ENCODE measurements around the gene PLAC9. TPM values are rescaled to one million over a fixed set of nuclear protein-coding genes. Genes with fewer than 3 reads are reported as not detected.

The PLAC9 gene
- total RNA-seq, 1 experiment from 2014 or later: not detected

GRCh38 chr10:80173466-80173865 is 40.9 kb downstream of the PLAC9 start:
- H3K4me1 ChIP-seq (ENCODE audit: control insufficient read depth, insufficient read depth, low read length): no peaks in the 10 kb centered on the region
- no peak for TF ChIP-seq TCF7L2 (IDR thresholded peaks at IDR 0.05; ENCODE audit: low read depth, low read length)
- TF ChIP-seq REST (IDR thresholded peaks at IDR 0.05; ENCODE audit: insufficient read depth in 1 of 2, low read depth in 2 of 2, low read length in 1 of 2): no peak
- no peak for TF ChIP-seq POLR2AphosphoS5 (IDR thresholded peaks at IDR 0.05; ENCODE audit: low read depth, low read length)
- TF ChIP-seq SIN3A (IDR thresholded peaks at IDR 0.05; ENCODE audit: borderline replicate concordance, insufficient read depth, low read depth, low read length): no peak
- TF ChIP-seq, protein P1, sequence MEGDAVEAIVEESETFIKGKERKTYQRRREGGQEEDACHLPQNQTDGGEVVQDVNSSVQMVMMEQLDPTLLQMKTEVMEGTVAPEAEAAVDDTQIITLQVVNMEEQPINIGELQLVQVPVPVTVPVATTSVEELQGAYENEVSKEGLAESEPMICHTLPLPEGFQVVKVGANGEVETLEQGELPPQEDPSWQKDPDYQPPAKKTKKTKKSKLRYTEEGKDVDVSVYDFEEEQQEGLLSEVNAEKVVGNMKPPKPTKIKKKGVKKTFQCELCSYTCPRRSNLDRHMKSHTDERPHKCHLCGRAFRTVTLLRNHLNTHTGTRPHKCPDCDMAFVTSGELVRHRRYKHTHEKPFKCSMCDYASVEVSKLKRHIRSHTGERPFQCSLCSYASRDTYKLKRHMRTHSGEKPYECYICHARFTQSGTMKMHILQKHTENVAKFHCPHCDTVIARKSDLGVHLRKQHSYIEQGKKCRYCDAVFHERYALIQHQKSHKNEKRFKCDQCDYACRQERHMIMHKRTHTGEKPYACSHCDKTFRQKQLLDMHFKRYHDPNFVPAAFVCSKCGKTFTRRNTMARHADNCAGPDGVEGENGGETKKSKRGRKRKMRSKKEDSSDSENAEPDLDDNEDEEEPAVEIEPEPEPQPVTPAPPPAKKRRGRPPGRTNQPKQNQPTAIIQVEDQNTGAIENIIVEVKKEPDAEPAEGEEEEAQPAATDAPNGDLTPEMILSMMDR (IDR thresholded peaks at IDR 0.05): no peak
- ChIA-PET POLR2A (no interaction called here), CTCF (no interaction called here)
- H3K27me3 ChIP-seq (ENCODE audit: control insufficient read depth, insufficient read depth, low read length): no peaks in the 10 kb centered on the region
- DNase-seq (ENCODE audit: low read depth, low spot score): no peak
- in situ Hi-C loops (cut with HindIII; ENCODE audit: low pct_unique_long_range_greater_than_20kb, low sequenced_read_pairs): no loop called here
- H3K27ac ChIP-seq (ENCODE audit: low read length): no peak overlapping the region
- ATAC-seq: no peak
- H3K36me3 ChIP-seq (ENCODE audit: control insufficient read depth, insufficient read depth, low read length): no peaks in the 10 kb centered on the region
- H3K4me3 ChIP-seq (ENCODE audit: low read depth in 2 of 2, low read length in 2 of 2): no peak overlapping the region
- intact Hi-C loops (cut with micrococcal nuclease; ENCODE audit: unreplicated experiment): no loop called here
- H3K9me3 ChIP-seq (ENCODE audit: control insufficient read depth, insufficient read depth, low read depth, low read length): no peaks in the 10 kb centered on the region
- BruUV-seq (replicated peaks): no TSS peak

DNA sequence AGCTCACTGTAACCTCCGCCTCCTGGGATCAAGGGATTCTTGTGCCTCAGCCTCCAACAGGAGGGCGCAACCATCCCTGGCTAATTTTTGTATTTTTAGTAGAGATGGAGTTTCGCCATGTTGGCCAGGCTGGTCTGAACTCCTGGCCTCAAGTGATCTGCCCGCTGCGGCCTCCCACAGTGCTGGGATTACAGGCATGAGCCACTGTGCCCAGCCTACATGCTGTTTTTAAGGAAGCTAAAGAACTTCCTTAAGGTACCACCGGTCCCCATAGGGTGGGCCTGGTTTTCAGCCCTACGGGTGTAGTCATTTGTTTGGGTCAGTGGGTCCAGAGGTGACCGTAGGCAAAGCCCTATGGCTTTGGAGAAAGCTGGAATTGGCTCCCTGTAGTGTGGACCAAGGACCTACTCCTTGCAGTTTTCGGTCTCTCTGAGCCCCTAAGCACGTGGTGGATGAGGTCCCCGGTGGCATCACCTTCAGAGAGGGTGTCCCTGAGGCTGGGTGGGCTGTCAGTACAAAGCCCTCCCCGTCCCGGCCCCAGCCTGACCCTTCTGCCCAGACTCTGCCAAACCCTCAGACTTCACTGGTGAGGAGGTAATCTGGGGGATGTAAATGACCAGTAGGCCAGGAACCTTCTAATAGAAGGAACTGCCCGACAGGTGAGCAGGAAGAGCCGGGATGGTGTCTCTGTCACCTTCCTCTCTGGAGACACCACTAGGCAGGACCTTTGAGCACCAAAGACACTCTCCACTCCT is 42.3 kb downstream of the PLAC9 start:
- ChIA-PET POLR2A (no interaction called here), CTCF (no interaction called here)
- in situ Hi-C loops (cut with HindIII; ENCODE audit: low pct_unique_long_range_greater_than_20kb, low sequenced_read_pairs): no loop called here
- ATAC-seq (no peak), DNase-seq (ENCODE audit: low read depth, low spot score) (no peak)
- Histone ChIP-seq H3K27ac (ENCODE audit: low read length) (no peak overlapping the region), H3K4me3 (ENCODE audit: low read depth in 2 of 2, low read length in 2 of 2) (no peak overlapping the region), H3K4me1 (ENCODE audit: control insufficient read depth, insufficient read depth, low read length) (no peaks in the 10 kb centered on the region), H3K36me3 (ENCODE audit: control insufficient read depth, insufficient read depth, low read length) (no peaks in the 10 kb centered on the region), H3K9me3 (ENCODE audit: control insufficient read depth, insufficient read depth, low read depth, low read length) (no peaks in the 10 kb centered on the region), H3K27me3 (ENCODE audit: control insufficient read depth, insufficient read depth, low read length) (no peaks in the 10 kb centered on the region)
- TF ChIP-seq REST (IDR thresholded peaks at IDR 0.05; ENCODE audit: insufficient read depth in 1 of 2, low read depth in 2 of 2, low read length in 1 of 2) (no peak), TCF7L2 (IDR thresholded peaks at IDR 0.05; ENCODE audit: low read depth, low read length) (no peak), SIN3A (IDR thresholded peaks at IDR 0.05; ENCODE audit: borderline replicate concordance, insufficient read depth, low read depth, low read length) (no peak), POLR2AphosphoS5 (IDR thresholded peaks at IDR 0.05; ENCODE audit: low read depth, low read length) (no peak)
- TF ChIP-seq, protein P1 (IDR thresholded peaks at IDR 0.05): no peak
- intact Hi-C loops (cut with micrococcal nuclease; ENCODE audit: unreplicated experiment): no loop called here
- BruUV-seq (replicated peaks): no TSS peak
